HFFc6 (cell line): ENCODE data around the gene MAOA. TPM values are rescaled to one million over a fixed set of nuclear protein-coding genes. Genes with fewer than 3 reads are reported as not detected.

ENCODE experiments used
- DNase-seq: peaks from one replicate; pipeline ENCODE4 v3.0.0-alpha.2; 2018
- H3K27ac Mint-ChIP-seq: 2 replicates; pipeline ENCODE4 v1.8.0; 2020; ENCODE audit warnings: mild to moderate bottlenecking, mixed read lengths
- H3K27me3 Mint-ChIP-seq: 2 replicates; pipeline ENCODE4 v1.8.0; 2021; ENCODE audit warnings: mild to moderate bottlenecking, moderate library complexity, mixed read lengths; ENCODE audit not compliant: insufficient read depth
- H3K36me3 Mint-ChIP-seq: 2 replicates; pipeline ENCODE4 v1.8.0; 2021; ENCODE audit warnings: low read depth, mixed read lengths
- H3K4me1 Mint-ChIP-seq: 2 replicates; pipeline ENCODE4 v1.8.0; 2020; ENCODE audit warnings: low read depth, mixed read lengths
- H3K4me3 Mint-ChIP-seq: 2 replicates; pipeline ENCODE4 v1.8.0; 2020; ENCODE audit warnings: mild to moderate bottlenecking, moderate library complexity, mixed read lengths
- H3K9me3 Mint-ChIP-seq: 2 replicates; pipeline ENCODE4 v1.8.0; 2020; ENCODE audit warnings: mild to moderate bottlenecking, mixed read lengths
- total RNA-seq, 6 experiments: library from RNA; stranded (reverse); fragmentation: NEBNext Ultra II Directional; extraction: Animal tissue kit (Norgen Biotek cat#: 25700); gene quantifications; 2 replicates in 1 of 6; 3 replicates in 5 of 6; pipeline ENCODE4 v1.2.3, GENCODE V29; 2021
- TF ChIP-seq, protein P1 (sequence below): fragments of 200-600 bp; sonication (generic); IDR thresholded peaks from 2 replicates; pipeline ENCODE4 v1.5.0; 2021; ENCODE audit warnings: antibody characterized with exemption, mild to moderate bottlenecking

Gene MAOA
- total RNA-seq, 6 experiments from 2014 or later, result 0.07 to 0.25 (median 0.07) TPM; not detected in 3

DNA sequence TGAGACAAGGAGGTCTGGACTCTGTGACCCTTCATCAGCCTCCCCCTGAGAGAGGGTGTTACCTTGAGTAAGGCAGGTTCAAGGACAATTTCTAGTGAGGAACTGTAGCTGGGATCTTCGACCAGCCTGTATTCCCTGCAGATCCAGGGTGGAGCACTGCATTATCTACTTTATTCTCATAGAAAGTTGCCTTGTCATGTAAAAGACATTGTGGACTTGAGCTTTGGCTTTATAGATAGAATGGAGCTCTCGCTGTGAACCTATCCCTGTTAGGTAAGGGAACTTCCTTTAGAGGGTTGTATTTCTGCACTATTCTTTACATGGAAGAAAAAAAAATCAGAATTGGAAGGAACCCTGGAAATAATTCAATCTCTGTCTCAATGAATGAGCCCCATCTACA, 91.4 kb downstream of the MAOA start:
- Mint-ChIP-seq H3K27ac (no peak overlapping the region), H3K9me3 (no peaks in the 10 kb centered on the region), H3K4me1 (no peaks in the 10 kb centered on the region), H3K27me3 (no peaks in the 10 kb centered on the region), H3K4me3 (no peak overlapping the region), H3K36me3 (no peaks in the 10 kb centered on the region)
- TF ChIP-seq, protein P1, sequence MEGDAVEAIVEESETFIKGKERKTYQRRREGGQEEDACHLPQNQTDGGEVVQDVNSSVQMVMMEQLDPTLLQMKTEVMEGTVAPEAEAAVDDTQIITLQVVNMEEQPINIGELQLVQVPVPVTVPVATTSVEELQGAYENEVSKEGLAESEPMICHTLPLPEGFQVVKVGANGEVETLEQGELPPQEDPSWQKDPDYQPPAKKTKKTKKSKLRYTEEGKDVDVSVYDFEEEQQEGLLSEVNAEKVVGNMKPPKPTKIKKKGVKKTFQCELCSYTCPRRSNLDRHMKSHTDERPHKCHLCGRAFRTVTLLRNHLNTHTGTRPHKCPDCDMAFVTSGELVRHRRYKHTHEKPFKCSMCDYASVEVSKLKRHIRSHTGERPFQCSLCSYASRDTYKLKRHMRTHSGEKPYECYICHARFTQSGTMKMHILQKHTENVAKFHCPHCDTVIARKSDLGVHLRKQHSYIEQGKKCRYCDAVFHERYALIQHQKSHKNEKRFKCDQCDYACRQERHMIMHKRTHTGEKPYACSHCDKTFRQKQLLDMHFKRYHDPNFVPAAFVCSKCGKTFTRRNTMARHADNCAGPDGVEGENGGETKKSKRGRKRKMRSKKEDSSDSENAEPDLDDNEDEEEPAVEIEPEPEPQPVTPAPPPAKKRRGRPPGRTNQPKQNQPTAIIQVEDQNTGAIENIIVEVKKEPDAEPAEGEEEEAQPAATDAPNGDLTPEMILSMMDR, result no peak
- DNase-seq, result no peak

DNA sequence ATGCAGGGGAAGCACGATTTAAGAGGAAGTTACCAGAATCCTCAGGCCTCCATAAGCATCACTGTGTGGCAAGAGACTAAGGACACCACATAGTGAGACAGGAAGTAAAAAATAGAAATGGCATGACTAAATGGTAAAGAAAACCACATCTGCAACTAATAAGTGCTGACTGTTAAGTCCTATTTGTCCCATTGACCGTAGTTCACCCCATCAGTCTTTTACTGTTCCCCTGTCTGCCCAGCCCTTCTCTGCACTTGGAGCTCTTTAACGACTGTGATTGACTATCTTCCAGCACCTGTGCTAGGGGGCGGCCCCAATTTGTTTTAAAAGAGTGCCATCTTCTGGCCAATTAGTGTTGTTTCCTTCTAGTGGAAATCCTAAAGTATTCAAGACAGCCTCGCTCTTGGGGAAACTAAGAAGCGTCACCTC, 94.2 kb downstream of the MAOA start:
- H3K9me3 Mint-ChIP-seq, result no peaks in the 10 kb centered on the region
- no peak overlapping the region for H3K27ac Mint-ChIP-seq
- H3K4me3 Mint-ChIP-seq, result no peak overlapping the region
- no peak for DNase-seq
- H3K36me3 Mint-ChIP-seq, result no peaks in the 10 kb centered on the region
- no peaks in the 10 kb centered on the region for H3K27me3 Mint-ChIP-seq
- TF ChIP-seq, protein P1, result peak; percentile 51; the same call in 1 of the 2 replicates
- no peaks in the 10 kb centered on the region for H3K4me1 Mint-ChIP-seq

DNA sequence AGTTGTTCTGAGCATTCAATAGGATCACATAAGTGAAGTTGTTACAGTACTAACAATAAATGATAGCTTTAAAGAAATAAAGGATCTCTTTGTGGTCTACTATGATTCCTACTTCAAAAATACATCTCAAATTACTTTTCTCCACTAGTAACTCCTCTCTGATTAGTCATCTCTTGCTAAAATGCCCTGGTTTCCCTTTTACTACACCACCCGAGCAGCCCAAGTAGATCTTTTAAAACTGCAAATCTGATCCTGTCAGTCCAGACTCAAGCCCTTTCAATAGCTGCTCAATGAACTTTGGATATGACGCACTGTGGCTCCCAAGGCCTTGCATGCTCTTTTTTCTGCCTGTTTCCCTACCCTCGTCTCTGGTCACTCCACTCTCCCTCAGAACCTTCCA, 97.5 kb downstream of the MAOA start:
- Mint-ChIP-seq H3K36me3 (no peaks in the 10 kb centered on the region), H3K4me3 (no peak overlapping the region), H3K27ac (no peak overlapping the region), H3K9me3 (no peaks in the 10 kb centered on the region), H3K27me3 (peaks cover 1% of the 10 kb centered on the region), H3K4me1 (no peaks in the 10 kb centered on the region)
- no peak for DNase-seq
- TF ChIP-seq, protein P1, result no peak

DNA sequence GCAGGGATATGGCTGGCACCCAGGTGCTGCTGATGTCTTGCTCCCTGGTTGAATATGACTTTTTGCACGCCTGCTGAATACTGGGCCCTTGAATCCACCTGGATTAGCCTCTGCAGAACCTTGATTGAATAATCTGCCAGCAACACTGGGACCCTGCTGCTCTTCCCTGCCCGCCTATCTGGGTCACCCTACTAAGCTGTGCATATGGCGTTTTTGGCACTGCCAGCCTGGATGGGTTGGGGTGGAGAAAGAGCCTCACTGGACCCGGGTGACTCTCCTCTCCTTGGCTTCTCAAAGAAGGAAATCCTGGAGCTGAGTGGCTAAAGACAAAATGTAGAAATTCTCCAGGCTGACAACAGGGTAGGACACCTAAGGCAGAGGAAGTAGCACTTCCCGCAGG, 100.0 kb downstream of the MAOA start:
- H3K36me3 Mint-ChIP-seq, result no peaks in the 10 kb centered on the region
- H3K4me1 Mint-ChIP-seq, result no peaks in the 10 kb centered on the region
- no peak overlapping the region for H3K27ac Mint-ChIP-seq
- no peak for DNase-seq
- H3K9me3 Mint-ChIP-seq, result no peaks in the 10 kb centered on the region
- TF ChIP-seq, protein P1, result no peak
- peaks cover 1% of the 10 kb centered on the region for H3K27me3 Mint-ChIP-seq
- H3K4me3 Mint-ChIP-seq, result no peak overlapping the region

DNA sequence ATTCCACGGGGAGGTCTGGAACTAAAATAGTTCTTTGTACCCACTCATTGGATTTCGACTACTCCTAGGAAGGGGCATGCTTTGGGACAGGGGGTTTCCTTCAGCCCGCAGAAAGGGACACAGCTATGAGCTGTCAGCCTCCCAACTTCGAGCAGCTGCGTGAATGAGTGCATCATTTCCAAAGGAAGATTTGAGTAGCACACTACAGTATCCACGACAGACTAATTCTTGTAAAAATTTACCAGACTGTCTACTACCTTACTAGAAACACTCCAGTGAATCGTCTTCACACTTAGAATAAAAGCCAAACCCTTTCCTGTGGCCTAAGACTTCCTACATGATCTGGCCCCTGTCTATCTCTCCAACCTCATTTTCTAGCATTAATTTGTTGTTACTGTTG, 101.9 kb downstream of the MAOA start:
- no peak overlapping the region for H3K4me3 Mint-ChIP-seq
- no peaks in the 10 kb centered on the region for H3K9me3 Mint-ChIP-seq
- no peaks in the 10 kb centered on the region for H3K36me3 Mint-ChIP-seq
- no peak overlapping the region for H3K27ac Mint-ChIP-seq
- no peak for DNase-seq
- TF ChIP-seq, protein P1, result no peak
- no peaks in the 10 kb centered on the region for H3K4me1 Mint-ChIP-seq
- H3K27me3 Mint-ChIP-seq, result peaks cover 1% of the 10 kb centered on the region
